ENCODE results near the gene HAPLN3. TPM values are rescaled to one million over a fixed set of nuclear protein-coding genes. Genes with fewer than 3 reads are reported as not detected.

Gene HAPLN3
- total RNA-seq, 1 experiment from 2014 or later = 8.8 TPM

- peaks cover 30% of the 10 kb centered on the region for H3K4me1 Mint-ChIP-seq (ENCODE audit: low read depth, unreplicated experiment)
- no peaks in the 10 kb centered on the region for H3K9me3 Mint-ChIP-seq (ENCODE audit: low read depth, unreplicated experiment)
- no peak overlapping the region for H3K4me3 Mint-ChIP-seq (ENCODE audit: low read depth, unreplicated experiment)
- no TSS peak for BruUV-seq (replicated peaks)
- peaks cover 7% of the 10 kb centered on the region for H3K36me3 Mint-ChIP-seq (ENCODE audit: insufficient read depth, unreplicated experiment)
- DNase-seq = no peak
- intact Hi-C loops (cut with micrococcal nuclease; ENCODE audit: unreplicated experiment) = loop anchor here (5.0 kb wide), 1 partner anchor 242 kb away; no protein-coding TSS in a partner anchor
- no peak overlapping the region for H3K27ac Mint-ChIP-seq (ENCODE audit: unreplicated experiment)
- TF ChIP-seq, protein P1, sequence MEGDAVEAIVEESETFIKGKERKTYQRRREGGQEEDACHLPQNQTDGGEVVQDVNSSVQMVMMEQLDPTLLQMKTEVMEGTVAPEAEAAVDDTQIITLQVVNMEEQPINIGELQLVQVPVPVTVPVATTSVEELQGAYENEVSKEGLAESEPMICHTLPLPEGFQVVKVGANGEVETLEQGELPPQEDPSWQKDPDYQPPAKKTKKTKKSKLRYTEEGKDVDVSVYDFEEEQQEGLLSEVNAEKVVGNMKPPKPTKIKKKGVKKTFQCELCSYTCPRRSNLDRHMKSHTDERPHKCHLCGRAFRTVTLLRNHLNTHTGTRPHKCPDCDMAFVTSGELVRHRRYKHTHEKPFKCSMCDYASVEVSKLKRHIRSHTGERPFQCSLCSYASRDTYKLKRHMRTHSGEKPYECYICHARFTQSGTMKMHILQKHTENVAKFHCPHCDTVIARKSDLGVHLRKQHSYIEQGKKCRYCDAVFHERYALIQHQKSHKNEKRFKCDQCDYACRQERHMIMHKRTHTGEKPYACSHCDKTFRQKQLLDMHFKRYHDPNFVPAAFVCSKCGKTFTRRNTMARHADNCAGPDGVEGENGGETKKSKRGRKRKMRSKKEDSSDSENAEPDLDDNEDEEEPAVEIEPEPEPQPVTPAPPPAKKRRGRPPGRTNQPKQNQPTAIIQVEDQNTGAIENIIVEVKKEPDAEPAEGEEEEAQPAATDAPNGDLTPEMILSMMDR (IDR thresholded peaks at IDR 0.05; ENCODE audit: unreplicated experiment) = no peak
- CTCF ChIA-PET = no interaction called here
- peaks cover 12% of the 10 kb centered on the region for H3K27me3 Mint-ChIP-seq (ENCODE audit: unreplicated experiment)
Measured at GRCh38 chr15:88899251-88899650, 3.9 kb upstream of the HAPLN3 start.

GRCh38 chr15:88898736-88899135, 3.4 kb upstream of the HAPLN3 start:
- intact Hi-C loops (cut with micrococcal nuclease; ENCODE audit: unreplicated experiment) = loop anchor here (5.0 kb wide), 1 partner anchor 241 kb away; no protein-coding TSS in a partner anchor
- DNase-seq = no peak
- Mint-ChIP-seq H3K4me3 (ENCODE audit: low read depth, unreplicated experiment) (no peak overlapping the region), H3K27ac (ENCODE audit: unreplicated experiment) (no peak overlapping the region), H3K4me1 (ENCODE audit: low read depth, unreplicated experiment) (peaks cover 29% of the 10 kb centered on the region), H3K9me3 (ENCODE audit: low read depth, unreplicated experiment) (no peaks in the 10 kb centered on the region), H3K36me3 (ENCODE audit: insufficient read depth, unreplicated experiment) (peaks cover 7% of the 10 kb centered on the region), H3K27me3 (ENCODE audit: unreplicated experiment) (peaks cover 12% of the 10 kb centered on the region)
- CTCF ChIA-PET = interaction anchor here (0.9 to 1.0 kb wide), 2 partner anchors 13 to 20 kb away, joined by 3 to 4 read pairs; no protein-coding TSS in a partner anchor
- TSS peak; percentile 39 for BruUV-seq (replicated peaks)
- TF ChIP-seq, protein P1 (IDR thresholded peaks at IDR 0.05; ENCODE audit: unreplicated experiment) = no peak

DNA sequence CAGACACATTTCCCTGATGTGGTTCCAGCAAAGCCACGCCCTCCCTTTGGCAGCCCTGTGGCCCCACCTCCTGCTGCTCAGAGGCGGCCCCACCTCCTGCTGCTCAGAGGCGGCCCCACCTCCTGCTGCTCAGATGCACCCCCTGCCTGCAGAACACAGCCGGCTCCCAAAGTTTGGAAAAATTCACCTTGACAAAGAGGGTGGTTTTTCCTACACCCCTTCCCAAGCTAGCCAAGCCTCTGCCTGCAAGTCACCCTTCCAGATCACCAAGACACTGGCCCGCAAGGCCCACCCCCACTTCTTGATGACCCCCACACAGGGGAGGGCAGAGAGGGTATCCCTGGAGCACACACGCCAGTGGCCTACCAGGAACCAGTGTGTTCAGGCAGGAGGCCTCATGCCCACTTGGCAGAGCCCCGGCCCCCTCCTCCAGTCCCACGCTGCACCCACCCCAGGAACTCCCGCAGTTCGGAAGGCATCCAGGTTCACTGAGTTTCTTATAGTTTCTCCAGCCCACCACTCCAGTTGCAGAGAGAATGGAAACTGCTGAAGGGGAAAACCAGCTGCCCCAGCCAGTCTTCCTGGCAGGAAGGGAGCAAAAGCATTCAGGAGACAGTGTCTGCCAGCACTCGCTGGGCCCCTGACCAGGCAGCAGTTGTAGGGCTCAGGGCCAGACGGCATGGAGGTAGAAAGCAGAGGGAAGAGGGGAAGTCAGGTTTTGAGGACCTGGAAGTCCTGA, 2.3 kb upstream of the HAPLN3 start:
- TF ChIP-seq, protein P1 (IDR thresholded peaks at IDR 0.05; ENCODE audit: unreplicated experiment) = peak; percentile 60
- Mint-ChIP-seq H3K9me3 (ENCODE audit: low read depth, unreplicated experiment) (no peaks in the 10 kb centered on the region), H3K27me3 (ENCODE audit: unreplicated experiment) (peaks cover 12% of the 10 kb centered on the region), H3K4me3 (ENCODE audit: low read depth, unreplicated experiment) (no peak overlapping the region), H3K4me1 (ENCODE audit: low read depth, unreplicated experiment) (peaks cover 29% of the 10 kb centered on the region), H3K27ac (ENCODE audit: unreplicated experiment) (no peak overlapping the region), H3K36me3 (ENCODE audit: insufficient read depth, unreplicated experiment) (peaks cover 7% of the 10 kb centered on the region)
- CTCF ChIA-PET = interaction anchor here (0.6 to 1.0 kb wide), 4 partner anchors 14 to 165 kb away, joined by 3 to 6 read pairs (median 4); no protein-coding TSS in a partner anchor
- intact Hi-C loops (cut with micrococcal nuclease; ENCODE audit: unreplicated experiment) = loop anchor here (5.0 kb wide), 1 partner anchor 240 kb away; no protein-coding TSS in a partner anchor
- peak; percentile 95 for DNase-seq
- no TSS peak for BruUV-seq (replicated peaks)

DNA sequence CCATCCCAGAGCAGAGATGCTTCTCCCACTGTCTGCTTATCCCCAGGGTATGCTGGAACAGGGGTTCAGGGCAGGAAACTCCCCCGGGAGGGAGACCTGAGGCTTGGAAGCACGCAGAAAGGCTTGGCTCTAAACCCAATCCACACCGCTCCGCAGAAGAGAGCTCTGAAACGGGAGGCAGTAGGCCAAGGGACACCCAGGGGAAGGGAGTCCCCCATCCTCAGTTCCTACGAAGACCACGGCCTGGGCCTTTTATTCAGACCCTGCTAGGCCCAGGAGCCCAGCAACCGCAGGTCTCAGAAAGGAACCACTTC, 1.8 kb upstream of the HAPLN3 start:
- TF ChIP-seq, protein P1 (IDR thresholded peaks at IDR 0.05; ENCODE audit: unreplicated experiment) = no peak
- no peak overlapping the region for H3K27ac Mint-ChIP-seq (ENCODE audit: unreplicated experiment)
- no TSS peak for BruUV-seq (replicated peaks)
- intact Hi-C loops (cut with micrococcal nuclease; ENCODE audit: unreplicated experiment) = loop anchor here (5.0 kb wide), 1 partner anchor 240 kb away; no protein-coding TSS in a partner anchor
- H3K4me1 Mint-ChIP-seq (ENCODE audit: low read depth, unreplicated experiment) = peaks cover 29% of the 10 kb centered on the region
- H3K27me3 Mint-ChIP-seq (ENCODE audit: unreplicated experiment) = peaks cover 12% of the 10 kb centered on the region
- CTCF ChIA-PET = interaction anchor here (0.5 to 1.0 kb wide), 2 partner anchors 18 to 166 kb away, joined by 3 read pairs; no protein-coding TSS in a partner anchor
- no peak overlapping the region for H3K4me3 Mint-ChIP-seq (ENCODE audit: low read depth, unreplicated experiment)
- H3K9me3 Mint-ChIP-seq (ENCODE audit: low read depth, unreplicated experiment) = no peaks in the 10 kb centered on the region
- DNase-seq = no peak
- peaks cover 7% of the 10 kb centered on the region for H3K36me3 Mint-ChIP-seq (ENCODE audit: insufficient read depth, unreplicated experiment)
